Stimulated activated CD8-positive, alpha-beta memory T cell treated with anti-CD3 and anti-CD28 coated beads, Interleukin-12 subunit alpha, Interleukin-12 subunit beta, amount 100 ng/mL, for 1 hour (primary cell): ENCODE data around the gene ECM2.

ENCODE experiments used
- DNase-seq: peaks from one replicate; pipeline ENCODE4 v3.0.0-alpha.2; 2020; ENCODE audit warnings: low read depth

ECM2 gene

DNA sequence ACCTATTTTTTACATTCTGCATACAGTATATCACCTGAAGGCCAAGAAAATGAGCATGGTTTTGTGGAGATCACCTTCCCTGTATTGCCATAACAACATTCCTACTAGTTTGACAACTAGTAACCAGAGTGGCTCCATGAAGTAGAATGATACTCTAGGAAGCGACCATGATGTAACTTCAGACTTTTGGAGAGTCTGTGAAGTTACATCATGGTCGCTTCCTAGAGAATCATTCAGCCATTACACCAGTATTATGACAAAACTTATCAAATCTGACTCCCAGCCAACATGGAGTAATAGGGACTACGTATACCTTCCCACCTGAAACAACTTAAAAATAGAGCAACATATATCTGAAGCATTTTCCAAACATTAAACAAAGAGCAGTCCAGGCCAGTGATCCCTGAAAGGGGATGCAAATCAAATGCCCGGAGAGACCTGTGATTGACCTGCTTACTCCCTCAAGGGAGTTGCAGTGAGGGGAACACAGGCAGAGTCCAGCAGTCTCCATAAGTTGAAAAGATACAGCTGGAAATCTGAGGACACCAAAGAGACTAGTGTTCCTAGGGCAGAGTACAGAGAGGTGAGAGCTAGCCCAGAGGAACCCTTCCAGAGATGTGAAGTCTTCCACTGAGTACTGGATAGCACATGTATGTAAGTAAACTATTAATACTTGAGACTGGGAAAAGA is 7.8 kb downstream of the ECM2 start:
- no peak for DNase-seq

DNA sequence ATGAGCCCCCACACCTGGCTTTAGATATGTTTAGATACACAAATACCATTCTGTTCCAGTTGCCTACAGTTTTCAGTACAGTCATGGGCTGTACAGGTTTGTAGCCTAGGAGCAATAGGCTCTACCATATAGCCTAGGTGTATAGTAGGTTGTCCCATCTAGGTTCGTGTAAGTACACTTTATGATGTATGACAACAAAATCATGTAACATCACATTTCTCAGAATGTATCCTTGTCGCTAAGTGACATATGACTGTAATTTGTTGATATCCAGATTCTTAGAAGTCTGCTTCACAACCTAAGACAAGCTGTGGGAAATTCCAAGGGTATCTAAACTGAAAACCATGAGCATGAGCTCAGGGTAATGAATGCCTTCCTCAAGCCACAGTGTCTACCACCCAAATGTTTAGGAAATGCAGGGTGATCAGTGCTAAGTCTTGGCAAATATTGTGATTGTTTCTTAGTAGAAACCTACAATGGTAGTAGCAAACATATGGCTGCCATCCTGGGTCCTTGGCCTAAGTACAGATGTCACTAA is 8.4 kb downstream of the ECM2 start:
- no peak for DNase-seq

DNA sequence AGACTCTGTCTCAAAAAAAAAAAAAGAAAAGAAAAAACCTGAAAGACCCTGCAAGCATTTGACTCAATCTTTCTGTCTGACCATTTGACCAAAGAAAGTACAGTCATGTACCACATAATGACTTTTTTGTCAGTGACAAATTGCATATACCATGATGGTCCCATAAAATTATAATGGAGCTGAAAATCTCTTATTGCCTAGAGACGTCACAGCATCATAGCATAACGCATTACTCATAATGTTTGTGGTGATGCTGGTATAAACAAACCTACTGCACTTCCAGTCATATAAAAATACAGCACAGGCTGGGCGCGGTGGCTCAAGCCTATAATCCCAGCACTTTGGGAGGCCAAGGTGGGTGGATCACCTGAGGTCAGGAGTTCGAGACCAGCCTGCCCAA is 10.5 kb downstream of the ECM2 start:
- no peak for DNase-seq

DNA sequence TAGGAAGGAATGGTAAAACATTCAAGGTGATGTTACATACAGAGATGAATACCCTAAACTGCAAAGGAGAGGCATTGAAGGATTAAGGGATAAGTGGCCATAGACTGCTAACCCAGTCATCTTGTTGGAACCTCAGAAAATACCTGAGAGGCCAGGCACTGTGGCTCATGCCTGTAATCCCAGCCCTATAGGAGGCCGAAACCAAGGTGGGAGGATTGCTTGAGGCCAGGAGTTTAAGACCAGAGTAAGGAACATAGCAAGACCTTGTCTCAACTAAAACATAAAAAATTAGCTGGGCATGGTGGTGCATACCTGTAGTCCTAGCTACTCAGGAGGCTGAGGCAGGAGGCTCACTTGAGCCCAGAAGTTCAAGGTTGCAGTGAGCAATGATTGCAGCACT is 10.9 kb downstream of the ECM2 start:
- no peak for DNase-seq

DNA sequence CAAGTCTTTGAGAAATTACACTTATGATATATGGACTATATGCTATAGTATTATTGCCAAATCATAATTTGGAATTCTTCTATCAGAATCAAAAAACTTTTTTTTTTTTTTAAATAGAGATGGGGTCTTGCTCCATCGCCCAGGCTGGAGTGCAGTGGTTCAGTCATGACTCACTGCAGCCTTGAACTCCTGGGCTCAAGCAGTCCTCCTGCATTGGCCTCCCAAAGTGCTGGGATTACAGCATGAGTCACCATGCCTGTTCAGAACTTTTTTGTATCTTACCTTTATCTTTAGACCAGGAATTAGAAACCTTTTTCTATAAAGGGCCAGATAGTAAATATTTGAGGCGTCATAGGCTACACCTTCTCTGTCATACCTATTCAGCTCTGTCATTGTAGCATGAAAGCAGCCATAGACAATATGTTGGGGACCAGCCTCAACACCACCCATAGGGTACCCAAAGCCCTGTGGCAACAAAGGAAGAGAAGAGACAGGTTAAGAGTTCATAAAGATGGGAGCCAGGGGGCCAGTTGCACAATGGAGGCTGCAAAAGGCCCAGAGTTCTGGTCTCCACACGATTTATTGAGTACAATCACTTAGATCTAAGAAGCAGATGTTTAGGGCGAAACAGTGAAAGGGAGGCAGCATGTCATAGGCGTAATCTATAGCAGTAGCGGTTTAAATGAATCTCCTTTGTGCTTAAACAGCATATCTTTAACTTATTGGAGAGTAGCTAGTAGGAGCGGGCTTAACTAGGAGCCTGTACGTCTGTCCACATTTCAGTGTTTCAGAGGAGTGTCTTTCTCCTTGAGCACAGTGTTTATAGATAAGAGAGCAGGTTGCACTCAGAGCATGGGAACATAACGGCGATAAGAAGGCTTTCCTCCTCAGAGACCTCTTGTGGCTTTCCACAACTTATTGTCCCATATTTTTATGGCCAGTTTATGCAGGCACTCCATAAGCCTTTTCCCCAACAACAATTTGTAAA is 12.5 kb downstream of the ECM2 start:
- DNase-seq, result no peak

DNA sequence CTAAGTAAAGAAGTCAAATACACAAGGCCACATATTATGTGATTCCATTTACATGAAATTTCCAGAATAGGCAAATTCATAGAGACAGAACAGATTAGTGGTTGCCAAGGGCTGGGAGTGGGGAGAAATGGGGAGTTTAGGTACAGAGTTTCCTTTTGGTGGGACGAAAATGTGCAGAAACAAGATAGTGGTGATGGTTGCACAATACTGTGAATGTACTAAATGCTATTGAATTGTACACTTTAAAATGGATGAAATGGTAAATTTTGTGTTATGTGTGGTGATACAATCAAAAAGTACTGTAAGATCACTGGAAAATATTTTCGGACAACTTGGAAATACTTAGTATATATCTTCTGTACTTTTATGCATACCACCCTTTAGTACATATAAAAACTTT is 15.0 kb downstream of the ECM2 start:
- no peak for DNase-seq

DNA sequence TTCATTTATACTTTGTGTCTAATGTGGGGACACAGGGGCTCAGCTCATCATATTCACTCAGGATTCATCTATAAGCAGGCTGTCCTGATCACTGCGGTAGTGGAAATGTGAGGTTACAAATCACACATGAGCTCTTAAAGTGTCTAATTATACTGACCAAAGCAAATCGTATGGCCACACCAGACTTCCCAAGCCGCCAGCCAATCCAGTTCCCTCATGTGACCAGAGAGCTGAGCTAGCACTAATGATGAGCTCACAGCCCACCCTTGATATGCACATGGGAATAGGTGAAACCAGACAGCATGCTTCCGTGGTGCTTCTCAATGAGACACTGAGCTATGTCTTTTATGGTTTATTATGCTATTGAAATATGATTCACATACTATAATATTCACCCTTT is 17.6 kb downstream of the ECM2 start:
- DNase-seq, result no peak

DNA sequence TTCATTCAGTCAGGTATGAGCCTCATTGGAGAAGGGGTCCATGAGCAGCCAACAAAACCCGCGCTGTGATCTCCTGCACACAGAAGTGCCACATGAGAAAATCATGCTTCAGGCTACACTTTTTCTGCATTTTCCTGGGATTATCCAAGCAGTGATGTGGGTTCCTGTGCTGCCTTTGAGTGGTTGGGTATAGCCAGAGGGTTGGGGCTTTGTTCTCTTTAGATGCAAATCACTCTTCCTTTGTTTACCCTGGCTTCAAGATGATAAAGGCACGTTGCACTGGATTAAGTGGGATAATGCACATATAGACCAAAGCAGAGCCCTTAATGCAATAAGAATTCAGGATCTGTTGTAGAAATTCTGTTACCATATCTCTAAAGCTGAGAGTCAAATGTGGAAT is 18.7 kb downstream of the ECM2 start:
- DNase-seq, result no peak

DNA sequence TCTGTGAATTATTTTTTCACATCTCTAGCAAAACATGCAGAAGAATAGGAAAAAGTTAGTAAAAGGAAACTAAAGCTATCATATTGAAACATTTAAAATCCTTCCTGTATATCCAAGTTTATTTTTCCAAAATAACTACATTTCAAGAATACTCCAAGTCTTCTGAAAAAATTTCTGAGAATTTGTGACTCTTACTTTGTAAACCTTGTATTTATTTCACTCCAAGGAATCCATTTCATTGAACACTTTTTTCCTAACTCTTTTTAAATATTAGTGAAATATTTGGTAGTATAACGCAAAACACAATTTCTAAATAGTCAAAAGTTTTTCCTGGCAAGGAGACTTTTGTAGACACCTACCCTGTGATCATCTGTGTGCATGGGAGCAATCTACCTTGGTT is 19.3 kb downstream of the ECM2 start:
- no peak for DNase-seq

DNA sequence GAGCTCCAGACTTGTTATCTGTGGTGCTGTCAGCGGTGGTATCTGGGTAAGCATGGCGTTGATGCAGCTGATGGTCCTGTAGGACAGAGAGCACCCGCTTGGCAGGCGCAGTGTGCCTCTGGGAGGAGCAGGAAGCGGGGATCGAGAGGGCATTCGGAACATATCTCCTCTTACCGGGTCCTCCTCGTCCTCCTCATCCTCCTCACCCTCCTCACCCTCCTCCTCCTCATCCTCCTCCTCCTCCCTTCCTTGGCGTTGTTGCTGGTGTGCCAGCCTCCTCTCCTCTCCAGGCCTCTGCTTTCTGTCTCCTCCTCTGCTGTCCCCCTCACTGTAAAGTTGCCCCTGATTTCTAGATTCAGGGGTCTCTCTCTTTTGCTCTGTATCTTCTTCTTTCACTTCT is 21.2 kb downstream of the ECM2 start:
- DNase-seq, result no peak

DNA sequence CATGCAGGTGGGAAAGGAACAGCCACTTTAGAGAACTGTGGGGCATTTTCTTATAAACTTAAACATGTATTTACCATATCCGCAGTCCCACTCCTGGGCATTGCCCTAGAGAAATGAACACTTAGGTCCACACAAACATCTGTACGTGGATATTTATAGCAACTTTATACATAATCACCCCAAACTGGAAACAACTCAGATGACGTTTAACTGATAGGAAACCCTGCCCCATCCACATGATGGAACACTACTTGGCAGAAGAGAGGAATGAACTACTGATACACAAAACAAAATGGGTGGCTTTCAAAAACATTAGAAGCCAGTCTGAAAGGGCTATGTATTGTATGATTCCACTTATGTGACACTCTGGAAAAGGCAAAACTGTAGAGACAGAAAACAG is 22.4 kb downstream of the ECM2 start:
- DNase-seq, result no peak

DNA sequence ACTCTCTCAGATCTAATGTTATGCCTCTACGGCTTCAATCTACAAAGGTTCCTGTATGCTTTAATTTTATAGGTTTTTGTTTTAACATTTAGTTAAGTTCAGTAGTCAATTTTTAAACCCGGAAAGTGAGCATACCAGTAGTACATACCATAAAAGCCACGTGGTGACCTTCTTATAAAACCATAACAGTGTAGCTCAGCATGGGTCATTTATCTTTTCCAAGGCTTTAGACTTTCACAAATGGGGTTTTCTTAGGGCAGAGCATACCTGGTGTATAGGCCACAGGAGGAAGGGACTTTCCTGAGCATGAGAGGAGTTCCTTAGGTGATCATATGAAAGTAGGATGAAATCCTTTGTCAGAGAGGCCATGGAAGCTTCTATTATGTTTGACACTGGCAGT is 23.2 kb downstream of the ECM2 start:
- DNase-seq, result no peak

DNA sequence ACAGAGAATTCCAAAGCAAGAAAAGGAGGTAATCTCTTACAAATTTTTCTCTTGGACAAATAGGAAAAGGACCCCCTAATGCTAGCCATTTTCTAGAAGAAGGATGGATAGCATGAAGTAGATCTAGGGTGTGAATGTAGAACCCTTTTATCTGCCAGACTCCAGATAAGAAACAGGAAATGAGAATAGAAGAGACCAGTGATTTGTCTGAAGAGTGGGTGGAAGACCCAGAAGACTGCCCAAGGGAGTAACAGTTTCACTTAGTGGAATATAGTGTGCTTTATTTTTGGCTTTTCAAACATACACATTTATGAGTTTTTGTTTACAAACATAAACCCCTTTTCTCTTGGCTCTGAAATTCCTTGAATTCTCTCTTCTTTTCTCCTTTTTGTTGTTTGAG is 25.0 kb downstream of the ECM2 start:
- no peak for DNase-seq

DNA sequence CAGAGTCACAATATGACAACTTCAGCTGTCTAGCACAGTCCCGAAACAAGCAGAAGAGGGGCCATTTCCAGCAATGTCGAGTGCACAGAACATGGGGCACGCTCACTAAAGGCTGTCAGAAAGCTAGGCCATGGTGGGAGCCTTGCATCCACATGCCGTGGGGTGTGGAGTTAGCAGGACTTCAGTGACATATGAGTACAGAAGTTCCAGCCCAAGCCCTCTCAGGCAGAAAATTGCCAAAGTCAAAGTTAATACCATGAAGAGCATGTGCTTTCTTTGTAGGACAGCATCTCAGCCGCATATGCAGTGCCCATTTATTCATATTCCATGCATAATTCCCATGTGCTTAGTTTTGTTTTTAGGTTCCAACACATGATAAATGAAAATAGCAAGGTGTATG is 26.7 kb downstream of the ECM2 start:
- no peak for DNase-seq

DNA sequence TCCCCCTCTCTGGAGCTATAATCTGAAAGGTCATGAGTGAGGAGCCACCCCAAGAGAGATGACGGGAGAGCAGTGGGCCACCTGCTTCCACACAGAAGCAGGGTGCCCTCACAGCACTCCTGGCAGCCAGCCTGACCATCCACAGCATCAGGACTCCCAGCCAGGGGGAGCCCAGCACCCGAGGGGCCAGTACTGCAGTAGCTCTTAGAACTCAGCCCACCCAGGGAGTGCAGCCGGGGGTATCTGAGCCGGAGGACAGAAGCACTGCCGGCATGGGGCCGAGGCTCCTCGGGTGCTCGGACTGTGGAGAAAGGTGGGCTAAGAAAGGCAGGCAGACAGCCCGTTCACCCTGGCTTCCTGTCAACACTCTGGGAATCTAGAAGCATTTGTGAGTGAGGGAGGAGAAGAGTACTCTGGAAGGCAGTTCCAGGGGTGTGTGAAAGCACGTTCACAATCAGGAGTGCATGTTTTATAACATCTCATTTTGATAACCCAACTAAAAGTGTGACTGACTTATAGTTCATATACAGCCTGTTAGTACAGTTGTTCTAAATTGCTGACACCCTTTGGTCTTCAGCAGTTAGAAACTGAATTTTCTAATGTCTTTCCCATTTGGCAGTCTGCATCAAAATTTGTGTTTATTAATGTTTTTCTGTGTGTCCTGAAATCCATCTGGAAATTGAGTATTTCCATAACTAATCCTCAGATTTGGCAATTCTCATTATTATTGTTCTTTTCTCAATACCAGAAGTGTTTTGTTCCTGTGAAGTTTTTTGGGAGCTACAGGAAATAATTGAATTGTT is 27.6 kb downstream of the ECM2 start:
- DNase-seq, result no peak

DNA sequence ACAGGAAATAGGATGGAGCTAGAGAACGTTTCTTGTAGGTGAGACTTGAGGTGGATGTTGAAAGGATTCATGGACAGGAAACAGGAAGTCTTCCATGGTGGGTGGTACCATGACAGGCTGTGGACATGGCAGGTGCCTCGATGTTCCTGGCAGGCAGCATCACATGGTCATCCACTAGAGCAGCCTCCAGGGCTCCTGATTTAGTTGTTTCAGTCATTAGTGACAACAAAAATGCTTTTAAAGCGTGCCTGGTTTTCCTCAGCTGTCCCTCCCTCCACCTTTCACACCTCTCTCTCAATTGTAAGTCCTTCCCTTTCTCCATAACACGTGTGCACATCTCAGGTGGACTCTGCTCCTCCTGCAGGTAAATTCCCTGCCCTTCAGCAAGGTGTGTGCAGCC is 28.3 kb downstream of the ECM2 start:
- no peak for DNase-seq

DNA sequence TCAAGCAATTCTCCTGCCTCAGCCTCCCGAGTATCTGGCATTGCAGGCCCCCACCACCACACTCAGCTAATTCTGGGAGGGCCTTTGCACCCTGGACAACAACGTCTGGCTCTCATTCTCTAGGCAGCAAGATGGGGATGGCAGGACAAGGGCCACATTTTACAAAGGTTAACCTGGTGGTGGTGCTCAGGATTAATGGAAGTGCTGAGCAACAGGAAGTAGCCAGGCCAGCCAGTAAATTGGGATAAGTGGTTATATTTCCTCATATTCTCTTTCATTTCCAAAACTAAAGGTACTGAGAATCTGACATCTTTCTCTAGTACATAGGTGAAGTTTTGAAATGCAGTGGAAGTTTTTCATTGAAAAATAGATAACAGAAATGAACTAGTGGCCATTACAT is 28.8 kb downstream of the ECM2 start:
- no peak for DNase-seq

DNA sequence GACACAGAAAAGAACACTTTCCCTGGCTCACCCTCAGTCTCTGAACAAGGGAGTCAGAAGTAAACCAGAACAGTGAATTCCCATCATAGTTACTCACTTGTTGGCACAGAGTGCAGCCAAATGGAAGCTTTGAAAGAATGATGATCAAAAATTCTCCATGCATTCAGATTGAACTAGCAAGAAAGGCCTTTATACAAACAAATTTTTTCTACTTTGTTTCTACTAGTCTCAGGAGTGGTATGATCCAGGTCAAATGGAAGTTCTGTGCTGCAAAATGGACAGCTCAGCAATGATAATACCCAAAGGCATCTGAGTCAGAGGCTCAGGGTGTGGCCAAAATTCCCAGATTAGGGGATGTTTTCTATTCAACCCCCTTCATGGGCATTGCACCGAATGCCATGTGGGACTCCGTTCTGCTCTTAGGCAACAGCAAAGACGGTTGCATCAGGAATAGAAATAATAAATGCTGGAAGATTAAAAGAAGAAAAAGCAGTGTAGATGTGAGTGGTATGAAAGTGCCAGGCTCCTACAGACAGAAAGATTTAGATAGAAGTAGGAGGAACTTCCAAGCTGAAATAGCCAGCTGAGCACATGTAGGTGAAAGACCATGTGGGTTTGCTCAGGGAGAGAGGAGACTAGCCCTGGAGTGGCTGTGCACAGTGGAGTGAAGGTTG is 29.5 kb downstream of the ECM2 start:
- no peak for DNase-seq

DNA sequence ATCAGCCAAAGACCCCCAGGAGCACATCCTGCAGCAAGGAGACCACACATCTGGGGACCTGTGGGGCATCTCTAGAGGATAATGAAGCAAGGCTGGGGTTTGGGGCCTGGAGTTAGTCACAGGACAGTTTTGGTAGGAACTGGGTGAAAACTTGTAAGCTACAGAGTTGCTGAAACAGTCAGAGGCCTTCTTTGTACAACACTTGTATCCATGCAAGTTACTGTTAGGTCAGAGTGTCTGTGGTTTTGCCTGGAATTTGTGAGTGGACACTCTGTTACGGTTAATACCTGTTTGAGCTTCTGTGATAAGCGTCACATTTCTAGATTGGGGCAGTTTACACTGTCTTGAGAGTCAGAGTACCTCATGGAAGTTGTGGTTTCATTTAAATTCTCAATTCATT is 30.9 kb downstream of the ECM2 start:
- DNase-seq, result no peak

DNA sequence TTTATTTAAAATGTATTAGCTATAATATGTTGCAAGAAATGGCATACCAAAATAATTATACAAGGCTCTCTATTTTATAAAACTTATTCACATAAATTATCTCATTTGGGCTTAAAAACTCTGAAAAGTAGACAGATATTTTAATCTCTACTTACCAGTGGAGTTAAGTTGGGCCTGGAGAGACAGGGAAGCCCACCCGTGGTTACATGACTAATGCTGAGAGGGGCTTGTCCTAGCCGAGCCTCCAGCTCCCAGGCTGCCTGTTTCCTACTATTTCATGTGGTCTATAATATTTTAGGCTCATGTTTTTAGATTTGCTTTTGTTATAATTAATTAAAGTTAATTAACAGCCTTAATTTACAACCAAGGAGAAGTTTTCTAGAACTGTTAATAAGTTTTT is 32.6 kb downstream of the ECM2 start:
- no peak for DNase-seq

DNA sequence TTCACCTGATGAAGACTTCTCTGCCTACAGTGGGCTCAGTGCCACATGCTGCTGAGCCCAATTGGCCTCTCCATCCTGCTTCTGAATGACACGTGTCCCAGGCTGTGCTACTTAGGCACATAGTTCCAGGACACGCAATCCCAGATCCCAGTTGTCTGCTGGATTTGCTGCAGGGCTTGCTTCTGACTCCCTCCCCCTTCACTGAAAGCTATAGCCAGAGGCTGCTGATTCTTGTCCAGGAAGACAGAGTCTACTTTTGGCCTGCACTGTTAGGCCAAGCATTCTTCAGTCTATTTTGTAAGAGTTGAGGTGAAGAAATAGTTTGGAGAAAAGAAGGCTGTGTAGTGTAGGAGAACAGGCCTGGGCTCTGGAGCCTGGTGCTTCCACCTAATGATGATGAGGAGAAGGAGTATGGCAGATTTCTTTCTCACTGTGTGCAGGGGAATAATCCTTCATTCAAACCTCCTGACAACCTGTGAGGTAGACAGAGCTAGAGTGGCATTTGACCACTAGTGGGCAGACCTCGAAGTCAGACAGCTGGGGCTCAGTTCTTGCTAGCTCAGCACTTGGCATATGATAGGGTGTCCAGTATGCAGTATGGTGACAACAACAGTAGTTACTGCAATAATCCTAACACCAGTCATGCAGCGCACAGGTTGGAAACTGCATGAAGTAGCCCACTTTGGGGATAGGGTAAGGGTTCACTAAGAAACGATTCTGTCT is 34.0 kb downstream of the ECM2 start:
- DNase-seq, result no peak
